B cell (primary cell): ENCODE results near the gene FAR1. TPM values are rescaled to one million over a fixed set of nuclear protein-coding genes. Genes with fewer than 3 reads are reported as not detected.
"Not testable (repeated sequence)": the region's sequence is repeated elsewhere in the genome, so short reads cannot be mapped to it uniquely, and the experiment has no call there.

Experiments
- ATAC-seq: fragments of 200-7000 bp; cut with Tn5 transposase; one replicate; pipeline ENCODE4 v1.10.0; 2021; ENCODE audit warnings: low read depth, mild to moderate bottlenecking, moderate number of reproducible peaks, moderate library complexity
- CTCF ChIA-PET: fragments of 350-600 bp; sonication (Branson Sonifier 250); formaldehyde crosslinking; loops from one replicate; lab custom pipeline; 2021; ENCODE audit warnings: antibody characterized with exemption, inconsistent platforms; lab: Charles Lee
- POLR2A ChIA-PET: fragments of 350-600 bp; sonication (Branson Sonifier 250); formaldehyde crosslinking; loops from one replicate; lab custom pipeline; 2021; ENCODE audit warnings: antibody characterized with exemption; lab: Charles Lee
- DNase-seq: peaks from one replicate; pipeline ENCODE4 v3.0.0; 2013
- H2AFZ ChIP-seq: 2 replicates; pipeline ENCODE4 v1.6.1; 2012; ENCODE audit warnings: mild to moderate bottlenecking, low read depth, low read length; ENCODE audit not compliant: insufficient read depth, poor library complexity, severe bottlenecking
- H3K27ac ChIP-seq, 2 donors: 1 replicate in 1 of 2; 2 replicates in 1 of 2; pipeline ENCODE4 v1.5.1; 2012 to 2013; ENCODE audit warnings: low read length in 2 of 2, mild to moderate bottlenecking in 2 of 2, moderate library complexity in 1 of 2
- H3K27me3 ChIP-seq, 4 experiments: fragments of 200-600 bp in 1 of 4; sonication (generic) in 1 of 4; replicated peaks in 1 of 4; 1 replicate in 2 of 4; 2 replicates in 2 of 4; pipeline versions ENCODE4 v1.6.1 to v1.7.0; 2013 to 2016; ENCODE audit warnings: low read length in 3 of 4, mild to moderate bottlenecking in 2 of 4, mixed read lengths in 1 of 4, moderate library complexity in 1 of 4; ENCODE audit not compliant: insufficient read depth in 4 of 4, control insufficient read depth in 3 of 4; ENCODE audit errors: control extremely low read depth in 1 of 4
- H3K36me3 ChIP-seq, 2 experiments: replicated peaks in 1 of 2; 1 replicate in 1 of 2; 2 replicates in 1 of 2; pipeline versions ENCODE4 v1.6.1 to v1.7.1; 2013; ENCODE audit warnings: low read length in 1 of 2; ENCODE audit not compliant: insufficient read depth in 2 of 2, control insufficient read depth in 1 of 2; ENCODE audit errors: control extremely low read depth in 1 of 2, extremely low read depth in 1 of 2
- H3K4me1 ChIP-seq, 2 donors: fragments of 200-600 bp in 1 of 2; sonication (generic) in 1 of 2; 1 replicate in 1 of 2; 2 replicates in 1 of 2; pipeline versions ENCODE4 v1.5.1 to v1.6.1; 2013 to 2017; ENCODE audit warnings: low read length in 2 of 2; ENCODE audit not compliant: control insufficient read depth in 2 of 2, insufficient read depth in 2 of 2
- H3K4me2 ChIP-seq: replicated peaks from 2 replicates; pipeline ENCODE3; 2012; ENCODE audit warnings: mild to moderate bottlenecking, low read depth, low read length; ENCODE audit not compliant: poor library complexity, severe bottlenecking
- H3K4me3 ChIP-seq, 5 experiments: fragments of 200-600 bp in 1 of 5; sonication (generic) in 1 of 5; 1 replicate in 3 of 5; 2 replicates in 2 of 5; pipeline versions ENCODE4 v1.5.1 to v1.7.0; 2011 to 2016; ENCODE audit warnings: low read length in 4 of 5, mild to moderate bottlenecking in 4 of 5, low read depth in 2 of 5, control low read depth in 1 of 5, moderate library complexity in 1 of 5; ENCODE audit not compliant: insufficient read depth in 1 of 5; ENCODE audit errors: control extremely low read depth in 1 of 5, extremely low read depth in 1 of 5
- H3K79me2 ChIP-seq: fragments of 200-600 bp; sonication (generic); one replicate; pipeline ENCODE4 v1.6.0; 2016; ENCODE audit warnings: low read length; ENCODE audit not compliant: control insufficient read depth, insufficient read depth
- H3K9ac ChIP-seq: fragments of 200-600 bp; sonication (generic); 2 replicates; pipeline ENCODE4 v1.6.1; 2017; ENCODE audit warnings: mild to moderate bottlenecking, low read length, moderate library complexity
- H3K9me3 ChIP-seq, 3 donors: one replicate each; pipeline versions ENCODE4 v1.6.1 to v1.7.1; 2013; ENCODE audit warnings: low read length in 2 of 3; ENCODE audit not compliant: control insufficient read depth in 2 of 3, insufficient read depth in 1 of 3; ENCODE audit errors: control extremely low read depth in 1 of 3
- H4K20me1 ChIP-seq: 2 replicates; pipeline ENCODE4 v1.6.0; 2012; ENCODE audit warnings: mild to moderate bottlenecking, low read length; ENCODE audit not compliant: insufficient read depth, control insufficient read depth, poor library complexity, severe bottlenecking
- H3K27ac Mint-ChIP-seq: one replicate; pipeline ENCODE4 v1.8.0; 2021; ENCODE audit warnings: mixed read lengths
- H3K27me3 Mint-ChIP-seq: one replicate; pipeline ENCODE4 v1.8.0; 2021; ENCODE audit warnings: mixed read lengths
- H3K4me1 Mint-ChIP-seq: one replicate; pipeline ENCODE4 v1.8.0; 2021; ENCODE audit warnings: mixed read lengths
- H3K4me3 Mint-ChIP-seq: one replicate; pipeline ENCODE4 v1.8.0; 2021; ENCODE audit warnings: mixed read lengths
- H3K9me3 Mint-ChIP-seq: one replicate; pipeline ENCODE4 v1.8.0; 2022; ENCODE audit warnings: mixed read lengths; ENCODE audit not compliant: insufficient read depth
- EZH2 ChIP-seq: IDR thresholded peaks from 2 replicates; pipeline ENCODE4 v1.6.1; 2012; ENCODE audit warnings: borderline replicate concordance, low read depth, mild to moderate bottlenecking, moderate library complexity, low read length; ENCODE audit not compliant: insufficient read depth, poor library complexity, severe bottlenecking
- WGBS: methylation state at CpG from one replicate; pipeline ENCODE4 v1.1.5; 2013; ENCODE audit warnings: missing lambda C conversion rate; ENCODE audit not compliant: insufficient coverage; 5-methylcytosine and 5-hydroxymethylcytosine counted together
- intact Hi-C: fragments of 100-400 bp; cut with micrococcal nuclease; formaldehyde crosslinking; loops from one replicate; pipeline ENCODE4 v1.10.0; 2022
- polyA plus RNA-seq: library from polyadenylated mRNA; depleted of rRNA; stranded (reverse); fragments of >200 nt; gene quantifications from 2 replicates; pipeline ENCODE4 v1.2.3, GENCODE V29; 2012
- total RNA-seq, 2 donors: library from RNA; stranded (reverse); fragments of 120-200 nt in 1 of 2; gene quantifications; 1 replicate in 1 of 2; 2 replicates in 1 of 2; pipeline versions ENCODE4 v1.2.3 to v1.2.4, GENCODE V29; 2013 to 2022
- TF ChIP-seq, protein P1 (sequence below): fragments of 200-600 bp; IDR thresholded peaks from one replicate; pipeline ENCODE4 v1.8.0; 2022; ENCODE audit warnings: antibody characterized with exemption, mild to moderate bottlenecking

The FAR1 gene
- total and polyA plus RNA-seq, 2 donors (not counting 1 experiment from before 2014, with no cell fraction given), result 8.1 to 44.8 TPM

DNA sequence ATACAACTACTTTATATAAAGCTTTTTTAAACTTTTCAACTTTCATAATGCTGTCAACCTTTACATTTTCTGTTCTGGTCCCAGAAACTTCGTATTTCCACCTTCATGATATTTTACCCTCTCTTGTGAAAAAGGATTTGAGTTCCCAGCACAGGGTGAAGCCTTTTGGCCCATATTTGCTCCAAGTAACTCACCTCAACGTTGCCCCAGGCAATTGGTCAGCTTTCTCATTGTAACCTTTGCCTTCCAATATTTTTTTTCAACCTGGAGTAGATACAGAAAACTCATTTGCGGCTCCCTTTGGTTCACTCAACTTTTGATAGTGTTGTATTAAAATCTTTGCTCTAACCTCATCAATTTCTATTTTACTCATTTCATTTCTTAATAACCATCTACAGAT is 21.1 kb upstream of the FAR1 start:
- intact Hi-C loops, result no loop called here
- Mint-ChIP-seq H3K27ac (no peak overlapping the region), H3K9me3 (no peaks in the 10 kb centered on the region), H3K4me3 (no peak overlapping the region), H3K27me3 (peaks cover 41% of the 10 kb centered on the region), H3K4me1 (no peaks in the 10 kb centered on the region)
- ChIA-PET POLR2A (no interaction called here), CTCF (no interaction called here)
- Histone ChIP-seq H3K27ac (no peak overlapping the region), H3K4me3 (no peak overlapping the region), H3K36me3 (no peaks in the 10 kb centered on the region), H3K9ac (no peak overlapping the region), H3K9me3 (no peaks in the 10 kb centered on the region), H3K4me2 (no peak overlapping the region), H2AFZ (no peak overlapping the region), H3K79me2 (no peaks in the 10 kb centered on the region), H4K20me1 (no peaks in the 10 kb centered on the region), H3K4me1 (no peaks in the 10 kb centered on the region), H3K27me3 (peaks cover 0 to 10% (median 6%) of the 10 kb centered on the region in 4 experiments)
- ATAC-seq (no peak), DNase-seq (no peak)
- WGBS, result 60% methylated on average over 2 of the region's 3 CpGs
- TF ChIP-seq EZH2, result no peak
- TF ChIP-seq, protein P1, sequence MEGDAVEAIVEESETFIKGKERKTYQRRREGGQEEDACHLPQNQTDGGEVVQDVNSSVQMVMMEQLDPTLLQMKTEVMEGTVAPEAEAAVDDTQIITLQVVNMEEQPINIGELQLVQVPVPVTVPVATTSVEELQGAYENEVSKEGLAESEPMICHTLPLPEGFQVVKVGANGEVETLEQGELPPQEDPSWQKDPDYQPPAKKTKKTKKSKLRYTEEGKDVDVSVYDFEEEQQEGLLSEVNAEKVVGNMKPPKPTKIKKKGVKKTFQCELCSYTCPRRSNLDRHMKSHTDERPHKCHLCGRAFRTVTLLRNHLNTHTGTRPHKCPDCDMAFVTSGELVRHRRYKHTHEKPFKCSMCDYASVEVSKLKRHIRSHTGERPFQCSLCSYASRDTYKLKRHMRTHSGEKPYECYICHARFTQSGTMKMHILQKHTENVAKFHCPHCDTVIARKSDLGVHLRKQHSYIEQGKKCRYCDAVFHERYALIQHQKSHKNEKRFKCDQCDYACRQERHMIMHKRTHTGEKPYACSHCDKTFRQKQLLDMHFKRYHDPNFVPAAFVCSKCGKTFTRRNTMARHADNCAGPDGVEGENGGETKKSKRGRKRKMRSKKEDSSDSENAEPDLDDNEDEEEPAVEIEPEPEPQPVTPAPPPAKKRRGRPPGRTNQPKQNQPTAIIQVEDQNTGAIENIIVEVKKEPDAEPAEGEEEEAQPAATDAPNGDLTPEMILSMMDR, result no peak

DNA sequence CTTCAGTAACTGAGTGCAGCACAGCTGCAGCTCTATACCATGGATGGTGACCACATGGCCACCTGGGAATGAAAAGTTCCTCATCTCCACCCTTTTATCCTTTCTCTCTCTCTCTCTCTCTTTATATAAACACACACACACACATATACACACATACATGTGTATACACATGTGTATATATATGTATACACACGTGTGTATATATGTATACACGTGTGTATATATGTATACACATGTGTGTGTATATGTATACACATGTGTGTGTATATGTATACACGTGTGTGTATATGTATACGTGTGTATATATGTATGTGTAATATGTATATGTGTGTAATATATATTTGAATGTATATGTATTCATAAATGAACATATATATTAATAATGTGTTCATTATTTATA is 18.8 kb upstream of the FAR1 start:
- no peak for ATAC-seq
- H3K27me3 Mint-ChIP-seq, result peaks cover 46% of the 10 kb centered on the region
- no peak for TF ChIP-seq EZH2
- TF ChIP-seq, protein P1, result no peak
- no peaks in the 10 kb centered on the region for H3K4me1 Mint-ChIP-seq
- Histone ChIP-seq H2AFZ (no peak overlapping the region), H3K36me3 (no peaks in the 10 kb centered on the region), H3K27me3 (peaks cover 0 to 6% (median 5%) of the 10 kb centered on the region in 4 experiments), H3K79me2 (no peaks in the 10 kb centered on the region), H3K9me3 (no peaks in the 10 kb centered on the region), H3K27ac (no peak overlapping the region), H3K4me2 (no peak overlapping the region), H3K4me3 (no peak overlapping the region), H3K4me1 (no peaks in the 10 kb centered on the region), H3K9ac (no peak overlapping the region), H4K20me1 (no peaks in the 10 kb centered on the region)
- H3K27ac Mint-ChIP-seq, result no peak overlapping the region
- no peak for DNase-seq
- H3K9me3 Mint-ChIP-seq, result no peaks in the 10 kb centered on the region
- POLR2A ChIA-PET, result no interaction called here
- H3K4me3 Mint-ChIP-seq, result no peak overlapping the region
- intact Hi-C loops, result no loop called here
- no CpG with 5 or more reads among the region's 4 CpGs for WGBS
- CTCF ChIA-PET, result no interaction called here

DNA sequence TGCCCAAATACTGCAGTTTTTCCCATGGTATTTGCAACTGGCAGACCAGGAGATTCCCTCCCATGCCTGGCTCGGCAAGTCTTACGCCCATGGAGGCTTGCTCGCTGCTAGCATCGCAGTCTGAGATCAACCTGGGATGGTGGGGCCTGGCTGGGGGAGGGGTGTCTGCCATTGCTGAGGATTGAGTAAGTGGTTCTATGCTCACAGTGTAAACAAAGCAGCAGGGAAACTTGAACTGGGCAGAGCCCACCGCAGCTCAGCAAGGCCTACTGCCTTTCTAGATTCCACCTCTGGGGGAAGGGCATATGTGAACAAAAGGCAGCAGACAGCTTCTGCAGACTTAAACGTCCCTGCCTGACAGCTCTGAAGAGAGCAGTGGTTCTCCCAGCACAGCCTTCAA is 17.0 kb upstream of the FAR1 start:
- CTCF ChIA-PET, H3K27me3 ChIP-seq, POLR2A ChIA-PET, H3K4me1 ChIP-seq, H3K4me1 Mint-ChIP-seq, H3K27ac Mint-ChIP-seq, H4K20me1 ChIP-seq, DNase-seq, H3K4me3 Mint-ChIP-seq, intact Hi-C loops, H3K9me3 Mint-ChIP-seq, ATAC-seq, H3K9me3 ChIP-seq, H2AFZ ChIP-seq, H3K4me3 ChIP-seq, H3K4me2 ChIP-seq, H3K9ac ChIP-seq, H3K79me2 ChIP-seq, H3K36me3 ChIP-seq, H3K27ac ChIP-seq: not testable (repeated sequence)
- H3K27me3 Mint-ChIP-seq, result peaks cover 60% of the 10 kb centered on the region
- 91% methylated on average over 5 of the region's 6 CpGs for WGBS
